NCI-H748 (cell line): ENCODE measurements around the gene SCNN1G.

Source experiments
- DNase-seq: peaks from one replicate; lab custom pipeline; 2025; ENCODE audit not compliant: unreplicated experiment; lab: John Stamatoyannopoulos, UW

The SCNN1G gene

DNA sequence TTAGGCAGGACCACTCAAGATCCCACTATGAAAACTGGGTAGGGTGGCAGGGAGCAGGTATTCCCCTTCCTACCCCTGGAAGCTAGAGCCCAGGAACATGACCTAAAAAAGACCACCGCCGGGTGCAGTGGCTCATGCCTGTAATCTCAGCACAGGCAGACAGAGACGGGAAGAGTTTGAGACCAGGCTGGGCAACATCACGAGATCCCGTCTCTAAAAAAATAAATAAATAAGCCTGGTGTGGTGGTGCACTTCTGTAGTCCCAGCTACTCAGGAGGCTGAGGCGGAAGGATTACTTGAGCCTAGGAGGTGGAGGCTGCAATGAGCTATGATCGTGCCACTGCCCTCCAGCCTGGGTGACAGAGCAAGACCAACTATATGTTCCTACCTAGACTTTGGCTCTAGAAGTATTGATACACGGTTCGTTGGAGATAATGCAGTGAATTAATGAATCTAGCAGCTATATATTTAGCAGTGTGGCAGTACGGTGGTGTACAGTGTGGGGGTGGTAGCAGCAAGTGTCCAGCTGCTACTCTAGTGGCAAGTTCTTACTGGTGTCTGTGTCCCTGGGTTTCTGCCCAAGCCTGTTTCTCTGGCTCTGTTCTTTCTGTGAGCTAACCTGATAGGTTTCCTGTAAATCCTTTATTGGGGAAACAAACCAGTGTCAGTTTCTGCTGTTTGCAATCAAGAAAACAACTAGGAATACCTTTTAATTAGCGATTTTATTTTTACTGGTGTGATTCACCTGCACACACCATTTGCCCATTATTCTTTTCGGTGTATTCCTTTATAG lies 30.0 kb upstream of the SCNN1G start:
- DNase-seq = no peak

DNA sequence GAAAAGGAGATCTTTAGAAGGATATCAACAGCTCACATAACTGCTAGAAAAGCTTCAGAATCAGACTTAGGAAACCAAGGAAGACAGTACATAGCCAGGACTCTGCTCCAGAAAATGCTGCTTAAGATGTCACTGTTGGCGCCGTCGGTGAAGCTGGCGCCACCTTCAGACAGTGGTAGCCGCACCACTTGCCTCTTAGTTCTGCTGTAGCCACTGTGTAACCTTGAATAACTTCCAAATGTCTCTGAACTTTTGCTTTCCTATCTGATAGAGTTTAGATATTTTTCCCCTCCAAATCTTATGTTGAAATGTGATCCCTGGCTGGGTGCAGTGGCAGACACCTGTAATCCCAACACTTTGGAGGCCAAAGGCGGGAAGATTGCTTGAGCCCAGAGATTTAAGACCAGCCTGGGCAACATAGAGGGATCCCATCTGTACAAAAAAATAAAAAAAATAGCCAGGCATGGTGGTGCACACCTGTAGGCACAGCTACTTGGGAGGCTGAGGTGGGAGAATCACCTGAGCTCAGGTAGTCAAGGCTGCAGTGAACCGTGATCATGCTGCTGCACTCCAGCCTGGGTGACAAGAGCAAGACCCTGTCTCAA lies 27.0 kb upstream of the SCNN1G start:
- peak; percentile 19 for DNase-seq

DNA sequence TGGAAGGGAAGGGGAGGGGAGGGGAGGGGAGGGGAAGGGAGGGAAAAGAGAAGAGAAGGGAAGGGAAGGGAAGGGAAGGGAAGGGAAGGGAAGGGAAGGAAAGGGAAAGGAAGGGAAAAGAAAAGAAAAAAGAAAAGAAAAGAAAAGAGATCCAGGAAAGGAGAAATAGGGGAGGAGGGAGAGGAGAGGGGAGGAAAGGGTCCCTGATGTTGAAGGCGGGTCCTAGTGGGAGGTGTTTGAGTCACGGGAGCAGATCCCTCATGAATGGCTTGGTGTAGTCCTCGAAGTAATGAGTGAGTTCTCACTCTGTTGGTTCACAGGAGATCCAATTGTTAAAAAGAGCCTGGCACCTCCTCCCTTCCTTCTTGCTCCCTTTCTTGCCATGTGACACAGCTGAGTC lies 26.4 kb upstream of the SCNN1G start:
- no peak for DNase-seq

DNA sequence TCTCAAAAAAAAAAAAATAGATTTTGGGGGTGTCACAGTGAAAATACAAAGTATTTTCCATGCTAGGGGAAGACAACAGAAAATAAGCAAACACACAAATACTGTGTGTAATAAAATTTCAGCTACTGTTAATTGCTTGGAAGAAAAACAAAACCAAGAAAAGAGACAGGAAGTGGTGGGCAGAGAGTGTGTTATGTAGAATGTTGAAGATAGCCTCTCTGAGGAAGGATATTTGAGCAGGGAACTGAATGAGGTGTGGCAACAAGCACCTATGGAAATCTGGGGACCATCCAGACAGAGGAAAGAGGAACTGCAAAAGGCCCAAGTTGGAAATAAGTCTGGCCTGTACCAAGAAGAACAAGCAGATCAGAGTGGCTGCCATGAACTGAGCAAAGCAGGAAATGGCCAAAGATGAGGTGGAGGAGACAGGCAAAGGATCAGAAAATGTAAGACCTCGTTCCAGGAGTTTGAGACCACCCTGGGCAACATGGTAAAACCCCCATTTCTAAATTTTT lies 25.5 kb upstream of the SCNN1G start:
- DNase-seq = no peak

DNA sequence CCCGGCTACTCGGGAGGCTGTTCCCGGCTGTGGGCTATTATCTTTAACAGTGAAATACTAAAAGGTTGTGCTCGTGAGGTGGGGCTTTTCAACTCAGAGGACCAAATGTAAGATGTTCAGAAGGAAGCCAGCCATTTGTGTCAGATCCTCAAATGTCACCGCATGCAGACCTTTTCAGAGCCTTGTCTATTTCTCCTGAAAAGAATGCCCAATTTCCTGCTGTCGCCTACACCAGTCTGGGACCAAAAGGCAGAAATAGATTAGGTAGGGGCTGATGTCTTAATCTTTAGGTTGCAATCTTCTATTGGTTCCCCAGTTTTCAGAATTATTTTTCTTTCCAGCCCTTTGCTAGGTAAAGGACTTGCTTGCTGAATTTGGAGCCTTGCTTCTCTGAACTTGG lies 24.4 kb upstream of the SCNN1G start:
- no peak for DNase-seq

DNA sequence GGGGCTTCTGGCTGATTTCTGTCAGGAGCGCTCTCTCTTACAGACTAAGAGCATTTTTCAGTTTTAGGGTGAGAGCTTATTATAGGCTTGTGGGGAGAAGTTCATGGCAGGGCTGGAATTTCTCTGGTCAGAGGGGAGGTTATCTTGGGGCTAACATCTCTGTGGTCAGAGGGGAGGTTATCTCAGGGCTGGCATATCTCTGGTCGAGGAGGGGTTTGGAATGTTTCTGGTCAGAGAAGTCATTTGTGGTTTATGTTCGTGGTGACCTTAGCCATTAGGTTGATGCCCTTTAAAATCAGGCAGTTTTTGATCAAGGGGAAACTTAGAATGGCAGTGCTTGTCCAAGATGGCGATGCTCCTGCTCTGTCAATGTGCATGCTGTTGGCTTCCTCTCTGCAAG lies 22.5 kb upstream of the SCNN1G start:
- DNase-seq = no peak

DNA sequence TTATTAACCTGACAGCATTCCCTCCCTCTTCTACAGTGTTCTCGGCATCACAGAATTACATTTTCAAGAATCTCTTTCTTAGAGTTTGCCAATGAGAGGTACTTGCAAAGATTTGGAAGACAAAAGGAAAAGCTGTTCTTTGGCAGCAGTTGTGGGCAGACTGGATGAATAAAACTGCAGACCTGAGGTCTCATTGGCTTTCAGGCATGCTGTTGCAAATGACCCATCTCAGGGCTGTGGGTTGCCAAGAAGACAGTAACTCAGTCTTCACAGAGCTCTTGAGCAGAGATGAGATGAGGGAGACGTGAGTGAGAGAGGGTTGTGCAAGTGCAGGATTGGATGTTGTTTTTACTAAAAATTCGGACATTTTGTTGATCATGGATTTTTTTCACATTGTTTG lies 22.0 kb upstream of the SCNN1G start:
- DNase-seq = no peak

DNA sequence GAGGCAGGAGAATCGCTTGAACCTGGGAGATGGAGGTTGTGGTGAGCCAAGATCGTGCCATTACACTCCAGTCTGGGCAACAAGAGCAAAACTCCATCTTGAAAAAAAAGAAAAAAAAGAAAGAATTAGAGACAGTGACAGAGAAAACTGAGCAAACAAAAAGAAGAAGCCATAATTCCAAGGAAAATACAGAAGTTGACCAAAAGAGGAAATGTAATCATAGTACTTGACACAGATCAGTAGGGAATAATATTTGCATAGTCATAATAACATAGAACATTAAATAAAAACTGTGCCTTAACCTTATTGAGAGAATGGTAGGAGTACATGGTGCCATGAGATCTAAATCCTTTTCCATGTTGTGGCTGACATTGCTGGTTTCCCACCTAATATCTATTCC lies 18.6 kb upstream of the SCNN1G start:
- DNase-seq = no peak

DNA sequence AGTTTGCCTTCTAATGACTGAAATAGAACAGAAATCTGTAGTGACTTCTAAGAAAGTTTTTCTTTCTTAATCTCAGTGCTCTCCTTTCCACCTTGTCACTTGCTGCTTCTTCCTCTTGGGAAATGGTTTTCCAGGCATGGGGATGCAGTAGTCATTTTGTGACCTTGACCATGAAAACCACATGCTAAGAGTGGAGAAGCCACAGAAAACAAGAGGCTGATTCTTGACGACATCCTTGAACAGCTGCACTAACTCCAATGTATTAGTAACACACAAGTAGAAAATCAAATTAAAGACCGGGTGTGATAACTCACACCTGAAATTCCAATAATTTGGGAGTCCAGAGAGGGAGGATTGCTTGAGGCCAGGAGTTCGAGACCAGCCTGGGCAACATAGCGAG lies 17.8 kb upstream of the SCNN1G start:
- DNase-seq = no peak

DNA sequence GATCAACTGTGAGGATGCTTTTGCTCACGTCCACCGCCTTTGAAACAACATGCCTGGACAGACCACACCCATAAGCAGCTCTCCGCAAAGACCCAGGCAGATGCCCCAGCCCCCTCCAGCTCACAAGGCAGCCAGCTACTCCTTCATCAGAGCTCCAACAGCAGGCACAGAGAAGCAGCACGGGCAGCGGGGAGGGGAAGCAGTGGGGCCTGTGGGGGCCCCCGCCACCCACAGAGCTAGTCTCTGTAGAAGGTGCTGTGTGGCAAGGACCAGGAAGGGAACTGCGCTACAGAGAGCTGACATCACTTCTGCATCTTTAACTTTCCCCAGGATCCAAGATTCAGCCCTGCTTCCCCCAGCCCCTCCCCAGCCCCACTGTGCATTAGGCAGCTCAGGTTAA lies 10.0 kb upstream of the SCNN1G start:
- DNase-seq = no peak

DNA sequence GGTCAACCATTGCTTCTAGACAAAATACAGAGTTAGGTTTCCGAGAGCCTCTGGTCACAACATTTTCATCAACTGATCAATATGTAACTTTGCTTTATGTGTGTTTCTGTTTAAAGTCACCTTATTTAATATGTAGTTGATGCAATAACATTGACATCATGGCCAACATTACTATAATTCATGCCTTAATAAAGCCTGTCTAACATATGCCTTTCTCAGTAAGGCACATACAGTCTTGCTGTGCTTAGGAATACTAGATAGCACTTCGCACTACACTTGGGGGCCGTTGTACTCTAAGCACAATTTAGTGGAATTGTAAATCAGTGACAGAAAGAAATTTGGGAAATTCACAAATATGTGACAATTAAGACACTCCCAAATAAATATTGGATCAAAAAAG lies 9.6 kb upstream of the SCNN1G start:
- no peak for DNase-seq

DNA sequence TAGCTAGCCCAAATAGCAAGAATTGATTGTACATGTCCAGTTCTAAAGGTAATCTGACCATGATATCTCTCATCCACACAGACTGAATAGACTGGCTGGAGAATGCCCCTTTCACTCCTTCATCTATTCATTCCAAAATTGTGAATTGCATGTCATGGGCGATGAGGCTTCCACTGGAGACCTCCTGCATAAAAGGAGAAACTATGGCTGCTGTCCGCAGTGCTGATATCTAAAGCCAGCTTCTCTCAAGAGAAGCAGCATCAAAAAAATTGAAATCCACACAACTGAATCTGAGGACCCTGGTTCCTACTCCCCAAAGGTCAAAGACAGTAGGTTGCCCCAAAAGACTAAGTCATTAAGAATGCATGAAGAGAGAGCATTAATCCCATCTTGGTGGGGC lies 7.9 kb upstream of the SCNN1G start:
- no peak for DNase-seq

DNA sequence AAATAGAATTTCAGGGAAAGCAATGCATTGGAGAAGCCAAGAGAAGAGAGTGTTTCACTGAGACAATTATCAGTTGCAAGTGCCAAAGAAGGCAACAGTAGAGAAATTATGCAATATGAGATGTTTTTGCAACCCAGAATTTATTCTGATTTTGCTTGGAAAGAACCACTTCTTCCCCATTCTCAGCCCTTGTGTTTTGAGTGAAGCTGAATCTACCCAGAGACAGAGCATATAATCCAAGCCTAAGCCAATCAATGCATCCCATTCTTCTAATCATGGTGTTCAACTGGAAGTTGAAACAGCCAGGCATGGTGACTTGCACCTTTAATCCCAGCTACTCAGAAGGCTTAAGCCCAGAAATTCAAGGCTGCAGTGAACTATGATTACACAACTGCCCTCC lies 6.9 kb upstream of the SCNN1G start:
- no peak for DNase-seq

DNA sequence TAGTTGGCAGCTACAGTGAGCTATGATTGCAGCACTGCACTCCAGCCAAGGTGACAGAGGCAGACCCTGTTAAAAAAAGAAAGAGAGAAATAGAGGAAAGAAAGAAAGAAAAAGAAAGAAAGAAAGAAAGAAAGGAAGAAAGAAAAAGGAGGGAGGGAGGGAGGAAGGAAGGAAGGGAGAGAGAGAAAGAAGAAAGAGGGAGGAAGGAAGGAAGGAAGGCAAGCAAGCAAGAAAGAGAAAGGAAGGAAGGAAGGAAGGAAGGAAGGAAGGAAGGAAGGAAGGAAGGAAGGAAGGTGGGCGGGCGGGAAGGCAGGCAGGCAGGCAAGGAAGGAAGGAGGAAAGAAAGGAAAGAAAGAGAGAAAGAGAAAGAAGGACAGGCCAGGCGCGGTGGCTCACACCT lies 1.0 kb upstream of the SCNN1G start:
- DNase-seq = no peak

DNA sequence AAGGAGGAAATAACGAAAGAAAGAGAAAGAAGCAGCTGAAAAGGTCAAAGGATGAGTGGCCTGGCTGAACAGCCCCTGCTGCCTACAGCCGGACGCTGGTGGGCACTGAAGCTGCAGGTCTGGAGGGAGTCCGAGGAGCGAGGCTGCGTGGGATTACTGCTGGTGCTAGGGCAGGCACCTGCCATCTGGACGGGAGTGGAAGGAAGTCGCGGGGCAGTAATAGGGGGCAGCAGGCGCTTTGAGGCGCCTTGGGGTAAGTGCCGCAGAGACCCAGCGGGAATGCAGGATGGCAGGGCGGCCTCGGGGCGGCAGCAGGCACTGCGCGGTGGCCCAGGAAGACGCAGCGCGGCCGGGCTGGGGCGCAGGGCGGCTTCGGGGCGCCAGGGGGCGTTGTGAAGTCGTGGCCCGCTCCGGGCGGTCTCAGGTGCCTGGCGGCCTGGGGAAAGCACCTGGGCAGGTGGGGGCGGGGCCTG lies 303 bp upstream of the SCNN1G start:
- DNase-seq = peak; percentile 82

DNA sequence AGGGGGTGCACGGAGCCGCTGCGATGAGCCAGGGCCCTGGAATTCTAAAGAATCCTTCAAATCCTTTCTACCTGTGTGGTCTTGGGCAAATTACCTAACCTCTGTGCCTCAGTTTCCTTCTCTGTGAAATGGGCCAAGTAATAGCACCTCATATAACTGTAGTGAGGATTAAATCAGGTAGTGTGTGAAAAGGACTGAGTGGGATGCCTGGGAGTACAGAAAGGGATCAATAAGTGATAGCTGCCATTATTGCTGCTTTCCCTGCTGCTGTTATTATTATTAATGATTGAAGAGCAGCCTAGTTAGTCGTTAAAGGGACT lies 958 bp downstream of the SCNN1G start:
- no peak for DNase-seq

DNA sequence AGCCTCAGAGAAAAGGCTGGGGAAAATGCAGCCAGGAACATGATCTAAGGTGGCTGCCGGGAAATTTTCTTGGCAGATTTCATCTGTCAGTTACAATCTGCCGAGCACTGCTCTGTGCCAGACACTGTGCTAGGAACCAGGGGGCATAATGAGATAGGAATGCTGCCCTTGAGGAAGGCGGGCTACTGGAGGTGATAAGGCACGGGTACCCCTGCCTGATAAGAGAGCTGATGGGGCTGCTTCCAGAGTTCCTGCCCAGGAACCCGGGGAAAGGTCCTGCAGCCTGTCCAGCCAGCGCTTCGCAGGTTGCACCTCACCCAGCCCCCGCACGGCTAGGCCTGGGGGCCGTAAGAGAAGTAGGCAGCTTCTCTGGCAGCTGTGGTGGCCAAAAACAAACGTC lies 3.1 kb downstream of the SCNN1G start:
- no peak for DNase-seq

DNA sequence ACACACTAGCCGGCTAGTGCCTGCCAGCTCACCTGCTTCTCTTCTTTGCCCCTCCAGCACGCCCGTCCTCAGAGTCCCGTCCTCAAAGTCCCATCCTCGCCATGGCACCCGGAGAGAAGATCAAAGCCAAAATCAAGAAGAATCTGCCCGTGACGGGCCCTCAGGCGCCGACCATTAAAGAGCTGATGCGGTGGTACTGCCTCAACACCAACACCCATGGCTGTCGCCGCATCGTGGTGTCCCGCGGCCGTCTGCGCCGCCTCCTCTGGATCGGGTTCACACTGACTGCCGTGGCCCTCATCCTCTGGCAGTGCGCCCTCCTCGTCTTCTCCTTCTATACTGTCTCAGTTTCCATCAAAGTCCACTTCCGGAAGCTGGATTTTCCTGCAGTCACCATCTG lies 3.6 kb downstream of the SCNN1G start:
- DNase-seq = no peak

DNA sequence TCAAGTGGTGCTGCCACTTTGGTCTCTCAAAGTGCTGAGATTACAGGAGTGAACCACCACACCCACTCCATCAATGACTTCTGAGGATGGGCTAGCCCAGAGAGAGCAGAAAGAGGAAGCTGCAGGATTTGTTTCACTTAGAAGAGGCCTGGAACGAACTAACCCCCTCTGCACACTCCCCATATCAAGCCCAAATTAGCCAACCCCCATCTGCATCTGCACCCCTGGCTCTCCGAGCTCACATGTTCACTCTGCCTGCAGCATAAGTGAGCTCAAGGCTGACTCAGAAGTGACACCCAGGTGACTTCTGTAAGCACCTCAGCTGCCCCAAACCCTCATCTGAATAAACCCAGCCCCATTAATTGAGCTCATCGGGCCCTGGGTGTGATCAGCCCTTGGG lies 4.8 kb downstream of the SCNN1G start:
- no peak for DNase-seq

DNA sequence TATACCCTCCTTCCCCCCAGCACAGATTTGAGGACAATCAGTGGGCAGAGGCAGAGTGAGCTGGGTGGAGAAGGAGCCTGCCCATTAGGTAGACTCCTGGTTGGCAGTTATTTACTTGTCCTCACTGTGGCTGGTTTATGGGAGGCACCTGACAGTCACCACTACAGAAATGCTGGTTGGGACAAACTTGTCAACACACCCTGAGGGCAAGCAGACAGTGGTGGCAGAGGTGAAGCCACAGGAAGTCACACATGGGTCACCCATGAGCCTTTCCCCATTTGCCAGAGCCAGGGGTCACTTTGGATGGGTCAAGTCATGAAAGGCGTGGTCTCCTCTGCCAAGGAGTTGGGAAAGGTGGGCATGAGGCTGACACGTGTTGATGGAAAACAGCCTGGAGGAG lies 6.4 kb downstream of the SCNN1G start:
- DNase-seq = no peak

DNA sequence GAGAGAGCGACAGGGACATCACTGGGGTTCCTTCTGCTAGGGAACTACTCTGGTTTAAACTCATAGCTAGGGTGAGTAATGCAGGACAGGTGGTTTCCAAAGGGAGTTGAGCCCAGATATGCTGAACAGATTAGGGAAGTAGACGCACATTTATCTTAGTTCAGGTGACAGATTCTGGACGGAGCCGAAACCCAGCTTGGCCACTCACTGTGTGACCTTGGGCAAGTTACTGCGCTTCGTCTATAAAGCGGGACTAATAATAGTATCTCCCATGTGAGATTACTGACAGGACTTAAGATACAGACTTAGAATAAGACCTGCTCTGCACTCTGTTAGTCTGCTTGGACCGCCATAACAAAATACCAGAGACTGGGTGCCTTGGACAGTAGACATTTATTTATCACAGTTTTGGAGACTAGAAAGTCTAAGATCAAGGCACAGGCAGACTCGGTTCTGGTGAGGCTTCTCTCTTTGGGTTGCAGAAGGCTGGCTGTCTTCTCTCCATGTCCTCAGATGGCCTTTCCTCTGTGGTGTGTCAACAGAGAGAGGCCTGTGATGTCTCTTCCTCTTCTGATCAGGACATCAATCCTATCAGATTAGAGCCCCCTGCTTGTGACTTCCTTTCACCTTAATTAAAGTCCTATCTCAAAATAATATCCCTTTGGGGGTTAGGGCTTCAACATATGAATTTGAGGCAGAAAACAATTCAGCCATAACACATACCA lies 12.1 kb downstream of the SCNN1G start:
- no peak for DNase-seq

DNA sequence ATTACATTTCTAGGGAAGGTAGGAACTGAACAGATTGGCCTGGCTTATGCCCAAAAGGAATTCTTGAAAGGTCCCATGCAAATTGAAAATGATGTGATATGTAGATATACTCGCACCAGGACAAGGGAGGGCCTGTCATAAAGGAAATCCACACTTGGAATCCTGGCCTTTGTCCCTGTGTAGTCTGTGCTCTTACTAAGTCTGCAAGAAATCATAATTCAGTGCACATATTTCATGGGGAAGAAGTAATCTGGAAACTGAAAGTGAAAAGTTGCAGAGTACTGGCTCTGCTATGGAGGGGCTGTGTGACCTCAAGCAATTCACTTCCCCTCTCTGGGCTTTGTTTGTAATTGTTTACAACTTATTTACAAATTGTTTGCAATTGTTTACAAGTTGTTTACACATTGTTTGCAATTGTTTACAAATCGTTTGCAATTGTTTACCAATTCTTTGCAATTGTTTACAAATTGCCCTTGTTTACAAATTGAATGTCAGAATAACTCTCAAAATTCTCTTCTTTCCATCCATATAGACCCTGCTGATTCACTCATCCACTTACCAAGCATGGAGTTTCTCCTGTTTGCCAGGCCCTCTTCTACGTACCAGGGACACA lies 12.9 kb downstream of the SCNN1G start:
- no peak for DNase-seq
